Calu3 (cell line): ENCODE data around the gene ZNF275. TPM values are rescaled to one million over a fixed set of nuclear protein-coding genes. Genes with fewer than 3 reads are reported as not detected.
"Not testable (repeated sequence)": the region's sequence is repeated elsewhere in the genome, so short reads cannot be mapped to it uniquely, and the experiment has no call there.

ENCODE experiments used
- BruUV-seq: library from RNA; stranded (reverse); fragments of 400-500 nt; replicated peaks from 2 replicates; lab custom pipeline; 2021; lab: Mats Ljungman, UMichigan
- CTCF ChIA-PET: fragments of 300-600 bp; sonication (Branson Sonifier 250); formaldehyde crosslinking; loops from one replicate; lab custom pipeline; 2022; ENCODE audit warnings: antibody characterized with exemption; lab: Charles Lee
- DNase-seq: peaks from one replicate; pipeline ENCODE4 v3.0.0; 2022
- H3K27ac Mint-ChIP-seq: one replicate; pipeline ENCODE4 v1.8.0; 2022; ENCODE audit warnings: mixed read lengths; ENCODE audit not compliant: unreplicated experiment
- H3K27me3 Mint-ChIP-seq: one replicate; pipeline ENCODE4 v1.8.0; 2022; ENCODE audit warnings: mixed read lengths; ENCODE audit not compliant: unreplicated experiment
- H3K36me3 Mint-ChIP-seq: one replicate; pipeline ENCODE4 v1.8.0; 2022; ENCODE audit warnings: mild to moderate bottlenecking, moderate library complexity, mixed read lengths; ENCODE audit not compliant: insufficient read depth, unreplicated experiment
- H3K4me1 Mint-ChIP-seq: one replicate; pipeline ENCODE4 v1.8.0; 2022; ENCODE audit warnings: mild to moderate bottlenecking, low read depth, mixed read lengths; ENCODE audit not compliant: unreplicated experiment
- H3K4me3 Mint-ChIP-seq: one replicate; pipeline ENCODE4 v1.8.0; 2022; ENCODE audit warnings: mild to moderate bottlenecking, low read depth, moderate library complexity, mixed read lengths; ENCODE audit not compliant: unreplicated experiment
- H3K9me3 Mint-ChIP-seq: one replicate; pipeline ENCODE4 v1.8.0; 2022; ENCODE audit warnings: low read depth, mixed read lengths; ENCODE audit not compliant: unreplicated experiment
- CTCF ChIP-seq: fragments of 200-600 bp; IDR thresholded peaks from one replicate; pipeline ENCODE4 v1.8.0; 2022; ENCODE audit warnings: antibody characterized with exemption; ENCODE audit not compliant: unreplicated experiment
- intact Hi-C: fragments of 100-400 bp; cut with micrococcal nuclease; formaldehyde crosslinking; loops from one replicate; pipeline ENCODE4 v1.10.0; 2022; ENCODE audit not compliant: unreplicated experiment
- total RNA-seq: library from RNA; stranded (reverse); gene quantifications from 2 replicates; pipeline ENCODE4 v1.2.3, GENCODE V29; 2022

The ZNF275 gene
- total RNA-seq, 1 experiment from 2014 or later, result 6.6 TPM

- Mint-ChIP-seq H3K4me1 (no peaks in the 10 kb centered on the region), H3K27me3 (peaks cover 19% of the 10 kb centered on the region), H3K36me3 (no peaks in the 10 kb centered on the region), H3K4me3 (no peak overlapping the region), H3K27ac (no peak overlapping the region), H3K9me3 (no peaks in the 10 kb centered on the region)
- no TSS peak for BruUV-seq
- no peak for TF ChIP-seq CTCF
- DNase-seq, result no peak
- CTCF ChIA-PET, result no interaction called here
- intact Hi-C loops, result no loop called here
Observed at GRCh38 chrX:153317996-153318722, 15.8 kb upstream of the ZNF275 start.

- intact Hi-C loops, result no loop called here
- TF ChIP-seq CTCF, result no peak
- no peaks in the 10 kb centered on the region for H3K4me1 Mint-ChIP-seq
- no peaks in the 10 kb centered on the region for H3K36me3 Mint-ChIP-seq
- H3K27me3 Mint-ChIP-seq, result peaks cover 25% of the 10 kb centered on the region
- no TSS peak for BruUV-seq
- H3K9me3 Mint-ChIP-seq, result no peaks in the 10 kb centered on the region
- no peak for DNase-seq
- H3K4me3 Mint-ChIP-seq, result no peak overlapping the region
- CTCF ChIA-PET, result no interaction called here
- no peak overlapping the region for H3K27ac Mint-ChIP-seq
Observed at GRCh38 chrX:153318811-153319210, 15.1 kb upstream of the ZNF275 start.

- BruUV-seq, result no TSS peak
- H3K27me3 Mint-ChIP-seq, result peaks cover 32% of the 10 kb centered on the region
- intact Hi-C loops, result no loop called here
- H3K36me3 Mint-ChIP-seq, result no peaks in the 10 kb centered on the region
- TF ChIP-seq CTCF, result no peak
- no peaks in the 10 kb centered on the region for H3K9me3 Mint-ChIP-seq
- CTCF ChIA-PET, result no interaction called here
- no peaks in the 10 kb centered on the region for H3K4me1 Mint-ChIP-seq
- no peak overlapping the region for H3K27ac Mint-ChIP-seq
- DNase-seq, result no peak
- H3K4me3 Mint-ChIP-seq, result no peak overlapping the region
Observed at GRCh38 chrX:153319295-153320046, 14.5 kb upstream of the ZNF275 start.

- H3K9me3 Mint-ChIP-seq, result not testable (repeated sequence)
Observed at GRCh38 chrX:153320047-153320443, 13.9 kb upstream of the ZNF275 start.

More at GRCh38 chrX:153320047-153320443, 13.9 kb upstream of the ZNF275 start:
- CTCF ChIA-PET, H3K4me3 Mint-ChIP-seq, H3K4me1 Mint-ChIP-seq, H3K36me3 Mint-ChIP-seq, DNase-seq, BruUV-seq, intact Hi-C loops, H3K27ac Mint-ChIP-seq: not testable (repeated sequence)
- peaks cover 38% of the 10 kb centered on the region for H3K27me3 Mint-ChIP-seq
